K562 (cell line): ENCODE data around the gene PSMB11. TPM values are rescaled to one million over a fixed set of nuclear protein-coding genes. Genes with fewer than 3 reads are reported as not detected.

Experiments
- ATF6 ChIP-seq: sonication (generic); formaldehyde crosslinking; IDR thresholded peaks from 2 replicates; pipeline ENCODE4 v1.4.0; 2020; ENCODE audit warnings: mild to moderate bottlenecking, missing genetic modification reagents
- ATF7 ChIP-seq: fragments of 450-650 bp; IDR thresholded peaks from 2 replicates; pipeline ENCODE4 v1.7.1; 2014; ENCODE audit warnings: mild to moderate bottlenecking, moderate library complexity
- COPS2 ChIP-seq: fragments of 450-650 bp; conservative IDR thresholded peaks from 2 replicates; pipeline ENCODE4 v1.6.1; 2016; ENCODE audit warnings: mild to moderate bottlenecking, moderate library complexity
- ELF1 ChIP-seq: fragments of 200-800 bp; sonication (Bioruptor generic); IDR thresholded peaks from 2 replicates; pipeline ENCODE4 v1.6.1; 2016; ENCODE audit warnings: missing genetic modification characterization, missing compliant biosample characterization
- ETV5 ChIP-seq: sonication (generic); formaldehyde crosslinking; IDR thresholded peaks from 2 replicates; pipeline ENCODE4 v1.4.0; 2020; ENCODE audit warnings: low read depth, mild to moderate bottlenecking, missing genetic modification reagents
- HDAC2 ChIP-seq: fragments of 450-650 bp; IDR thresholded peaks from 2 replicates; pipeline ENCODE4 v1.6.1; 2016; ENCODE audit warnings: mild to moderate bottlenecking
- MBD1 ChIP-seq: fragments of 250-450 bp; sonication (Bioruptor Pico); IDR thresholded peaks from 2 replicates; pipeline ENCODE4 v1.8.0; 2022; ENCODE audit warnings: inconsistent platforms
- NR2C1 ChIP-seq, 2 experiments: fragments of 450-650 bp; IDR thresholded peaks; 2 replicates each; pipeline ENCODE4 v1.6.1; 2017; ENCODE audit warnings: mild to moderate bottlenecking in 2 of 2, antibody characterized with exemption in 1 of 2, inconsistent platforms in 1 of 2, missing compliant biosample characterization in 1 of 2, missing genetic modification characterization in 1 of 2
- TCFL5 ChIP-seq: fragments of 250-450 bp; sonication (Bioruptor Pico); conservative IDR thresholded peaks from 2 replicates; pipeline ENCODE4 v1.6.1; 2021; ENCODE audit warnings: mild to moderate bottlenecking, moderate library complexity, matching md5 sums
- TRIM24 ChIP-seq, 2 experiments: fragments of 450-650 bp; IDR thresholded peaks; 2 replicates each; pipeline ENCODE4 v1.6.1; 2016
- ZBTB33 ChIP-seq: sonication (generic); formaldehyde crosslinking; IDR thresholded peaks from 2 replicates; pipeline ENCODE4 v1.8.1; 2023; ENCODE audit warnings: mild to moderate bottlenecking, missing genetic modification reagents
- ZNF445 ChIP-seq: fragments of 250-450 bp; sonication (Bioruptor Pico); IDR thresholded peaks from 2 replicates; pipeline ENCODE4 v1.4.0; 2020; ENCODE audit warnings: low read depth, mild to moderate bottlenecking, moderate library complexity
- polyA plus RNA-seq, 8 experiments: library from polyadenylated mRNA; depleted of rRNA in 4 of 8; stranded (reverse) in 5 of 8; unstranded in 3 of 8; fragments of >200 nt; fragmentation: Nextera tagmentation in 2 of 8; fragmentation: Illumina TruSeq in 1 of 8; extraction: Ambion mirVana in 2 of 8; extraction: Trizol in 1 of 8; gene quantifications; 2 replicates each; pipeline versions ENCODE4 v1.2.1 to v1.2.3, GENCODE V29; 2011 to 2014; ENCODE audit warnings: inconsistent platforms in 1 of 8, missing spikeins in 1 of 8
- total RNA-seq, 7 experiments: library from RNA; depleted of rRNA in 6 of 7; stranded (reverse); fragments of >200 nt in 6 of 7; fragmentation: Illumina TruSeq in 2 of 7; extraction: Trizol in 2 of 7; gene quantifications; 2 replicates each; pipeline versions ENCODE4 v1.2.1 to v1.2.3, GENCODE V29; 2011 to 2021; ENCODE audit warnings: low replicate concordance in 1 of 7

PSMB11 gene
- total and polyA plus RNA-seq, 9 of the 15 experiments (the other 6 are each of a cell fraction or from before 2014, with no cell fraction given): not detected

GRCh38 chr14:23056145-23056955, 14.3 kb downstream of the PSMB11 start (continued):
- TF ChIP-seq ETV5 (no peak), ATF6 (CRISPR knock-in tag) (no peak), COPS2 (no peak), ZBTB33 (0 out of 2 replicates have a peak, but pooled peaks have one; percentile 17), ELF1 (tag) (no peak), TRIM24 (IDR thresholded peaks at IDR 0.05) (0 out of 4 replicates have a peak, but pooled peaks of 1 of the 2 experiments have one; percentile 18), TCFL5 (no peak), NR2C1 (IDR thresholded peaks at IDR 0.05) (no peak), NR2C1 (tag; IDR thresholded peaks at IDR 0.05) (no peak), ZNF445 (no peak), MBD1 (CRISPR knock-in tag) (no peak), ATF7 (peak; percentile 57), HDAC2 (peak; percentile 77)
- TF ChIP-seq, all 486 proteins: peak for 84
